Measurements from ENCODE around the gene CEND1.

The CEND1 gene

DNA sequence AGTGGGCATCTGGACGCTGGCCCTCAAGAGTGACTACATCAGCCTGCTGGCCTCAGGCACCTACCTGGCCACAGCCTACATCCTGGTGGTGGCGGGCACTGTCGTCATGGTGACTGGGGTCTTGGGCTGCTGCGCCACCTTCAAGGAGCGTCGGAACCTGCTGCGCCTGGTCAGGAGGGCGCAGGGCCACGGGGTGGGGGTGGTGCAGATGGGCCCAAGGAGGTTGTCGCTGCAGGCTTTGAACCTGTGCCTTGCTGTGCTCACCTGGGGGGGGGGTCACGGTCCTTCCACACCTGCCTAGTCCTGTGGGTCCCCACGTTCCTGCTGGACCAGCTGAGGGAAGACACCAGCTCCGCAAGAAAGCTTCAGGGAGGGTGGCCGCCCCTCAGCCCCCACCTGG lies 46.4 kb upstream of the CEND1 start:
- DNase-seq (ENCODE audit: low read depth) = no peak
- TF ChIP-seq, protein P1, sequence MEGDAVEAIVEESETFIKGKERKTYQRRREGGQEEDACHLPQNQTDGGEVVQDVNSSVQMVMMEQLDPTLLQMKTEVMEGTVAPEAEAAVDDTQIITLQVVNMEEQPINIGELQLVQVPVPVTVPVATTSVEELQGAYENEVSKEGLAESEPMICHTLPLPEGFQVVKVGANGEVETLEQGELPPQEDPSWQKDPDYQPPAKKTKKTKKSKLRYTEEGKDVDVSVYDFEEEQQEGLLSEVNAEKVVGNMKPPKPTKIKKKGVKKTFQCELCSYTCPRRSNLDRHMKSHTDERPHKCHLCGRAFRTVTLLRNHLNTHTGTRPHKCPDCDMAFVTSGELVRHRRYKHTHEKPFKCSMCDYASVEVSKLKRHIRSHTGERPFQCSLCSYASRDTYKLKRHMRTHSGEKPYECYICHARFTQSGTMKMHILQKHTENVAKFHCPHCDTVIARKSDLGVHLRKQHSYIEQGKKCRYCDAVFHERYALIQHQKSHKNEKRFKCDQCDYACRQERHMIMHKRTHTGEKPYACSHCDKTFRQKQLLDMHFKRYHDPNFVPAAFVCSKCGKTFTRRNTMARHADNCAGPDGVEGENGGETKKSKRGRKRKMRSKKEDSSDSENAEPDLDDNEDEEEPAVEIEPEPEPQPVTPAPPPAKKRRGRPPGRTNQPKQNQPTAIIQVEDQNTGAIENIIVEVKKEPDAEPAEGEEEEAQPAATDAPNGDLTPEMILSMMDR (IDR thresholded peaks at IDR 0.05; ENCODE audit: insufficient read depth, low read depth, low read length, missing control alignments) = no peak
- H3K4me3 ChIP-seq (ENCODE audit: low read depth, low read length) = no peak overlapping the region

DNA sequence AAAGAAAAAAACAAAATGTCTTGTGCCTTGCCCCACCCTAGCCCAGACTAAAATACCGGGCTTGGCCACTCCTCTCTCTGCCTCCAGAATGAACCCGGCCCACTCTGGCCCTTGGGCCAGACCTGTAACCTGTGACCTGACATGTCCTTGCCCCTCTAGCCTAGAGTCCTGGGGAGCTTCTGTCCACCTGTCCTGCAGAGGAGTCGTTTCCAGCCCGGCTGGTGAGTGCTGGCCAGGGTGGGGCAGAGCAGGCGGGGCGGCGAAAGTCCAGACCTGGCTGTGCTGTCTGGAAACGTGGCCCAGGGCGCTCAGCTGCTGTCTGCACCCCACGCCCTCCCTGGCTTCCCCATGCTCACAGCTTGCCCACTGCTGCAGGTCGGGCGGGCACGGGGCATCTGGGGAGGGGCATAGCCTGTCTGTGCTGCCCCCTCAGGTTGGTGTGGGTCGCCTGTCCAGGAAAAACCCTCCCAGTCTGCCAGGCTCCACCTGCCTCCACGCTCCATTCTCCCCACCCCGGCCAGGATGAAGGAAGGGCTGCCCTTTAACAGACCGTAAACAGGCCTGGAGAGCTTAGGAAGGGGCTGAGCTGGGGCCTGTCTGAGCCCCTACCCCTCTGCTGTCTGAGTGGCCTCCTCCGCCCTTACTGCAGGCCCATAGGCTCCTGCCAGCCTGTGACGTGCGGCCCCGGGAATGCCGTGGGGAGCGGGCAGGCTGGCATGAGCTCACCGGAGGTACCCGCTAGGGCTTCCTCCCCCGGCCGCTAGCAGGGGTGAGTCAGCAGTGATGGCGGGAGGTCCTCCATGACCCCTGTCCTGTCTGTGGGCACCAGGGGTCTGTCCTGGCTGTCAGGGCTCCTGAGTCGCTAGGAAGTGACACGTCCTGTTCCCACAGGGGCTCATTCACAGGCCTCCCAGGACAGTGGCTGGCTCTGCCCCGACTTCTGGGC lies 44.8 kb upstream of the CEND1 start:
- TF ChIP-seq, protein P1 (IDR thresholded peaks at IDR 0.05; ENCODE audit: insufficient read depth, low read depth, low read length, missing control alignments) = no peak
- no peak for DNase-seq (ENCODE audit: low read depth)
- no peak overlapping the region for H3K4me3 ChIP-seq (ENCODE audit: low read depth, low read length)

DNA sequence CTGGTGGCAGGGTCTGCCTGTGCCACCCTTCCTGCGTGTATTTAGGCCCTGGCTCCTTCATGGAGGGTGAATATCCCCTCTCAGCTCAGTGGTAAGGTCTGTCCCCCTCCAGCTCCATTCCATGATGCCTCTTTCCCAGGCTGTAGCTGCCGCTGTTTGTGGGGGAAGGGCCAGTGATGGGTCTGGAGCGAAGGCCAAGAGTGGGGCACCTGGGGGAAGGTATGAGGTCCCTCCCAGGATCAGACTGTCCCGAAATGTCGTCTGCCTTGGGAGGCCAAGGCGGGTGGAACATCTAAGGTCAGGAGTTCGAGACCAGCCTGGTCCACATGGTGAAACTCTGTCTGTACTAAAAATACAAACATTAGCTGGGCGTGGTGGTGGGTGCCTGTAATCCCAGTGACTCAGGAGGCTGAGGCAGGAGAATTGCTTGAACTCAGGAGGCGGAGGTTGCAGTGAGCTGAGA lies 44.0 kb upstream of the CEND1 start:
- peak overlapping the region; percentile 61 for H3K4me3 ChIP-seq (ENCODE audit: low read depth, low read length)
- no peak for DNase-seq (ENCODE audit: low read depth)
- TF ChIP-seq, protein P1 (IDR thresholded peaks at IDR 0.05; ENCODE audit: insufficient read depth, low read depth, low read length, missing control alignments) = no peak

- no peak for DNase-seq (ENCODE audit: low read depth)
- peak overlapping the region; percentile 61 for H3K4me3 ChIP-seq (ENCODE audit: low read depth, low read length)
- TF ChIP-seq, protein P1 (IDR thresholded peaks at IDR 0.05; ENCODE audit: insufficient read depth, low read depth, low read length, missing control alignments) = no peak
Measured at GRCh38 chr11:833114-833791, 43.4 kb upstream of the CEND1 start.

- peak within 1 kb of the TSS; percentile 61 for H3K4me3 ChIP-seq (ENCODE audit: low read depth, low read length)
- TF ChIP-seq, protein P1 (IDR thresholded peaks at IDR 0.05; ENCODE audit: insufficient read depth, low read depth, low read length, missing control alignments) = no peak
- DNase-seq (ENCODE audit: low read depth) = peak; percentile 68
Measured at GRCh38 chr11:832529-833113, 42.7 kb upstream of the CEND1 start, which contains the start of gene CD151. CD151 (plus strand) TSS chr11:832952; CDS start chr11:836070, 3,118 bp downstream.

DNA sequence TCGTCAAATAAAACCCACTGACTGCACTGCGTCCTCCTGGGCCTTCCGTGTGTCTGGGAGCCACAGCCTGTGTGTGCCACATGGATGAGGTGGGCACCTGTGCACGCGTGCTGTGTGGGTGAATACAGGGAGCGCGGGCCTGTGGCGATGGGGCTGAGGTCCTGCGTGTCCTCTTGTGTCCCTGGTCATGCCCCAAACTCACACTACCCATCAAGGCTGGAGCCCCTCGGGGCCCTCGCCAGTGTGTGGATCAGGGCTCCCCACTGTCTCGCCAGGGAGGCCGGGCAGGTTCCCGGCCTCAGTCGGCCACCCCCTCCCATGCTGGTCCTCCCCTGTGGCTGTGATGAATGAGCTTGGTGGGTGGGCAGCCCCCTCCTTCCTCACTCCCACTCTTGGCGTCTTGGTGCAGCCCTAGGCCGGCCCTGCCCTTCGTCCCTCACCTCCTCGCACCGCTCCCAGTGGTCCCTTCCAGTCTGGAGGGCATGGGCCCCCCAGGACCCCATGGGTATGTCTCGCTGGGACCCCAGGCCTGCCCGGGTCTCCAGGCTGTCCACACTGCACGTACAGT lies 42.2 kb upstream of the CEND1 start:
- DNase-seq (ENCODE audit: low read depth) = no peak
- H3K4me3 ChIP-seq (ENCODE audit: low read depth, low read length) = peak overlapping the region; percentile 43
- TF ChIP-seq, protein P1 (IDR thresholded peaks at IDR 0.05; ENCODE audit: insufficient read depth, low read depth, low read length, missing control alignments) = no peak

Measured in GM12865 (cell line).